HEK293 (cell line): ENCODE measurements around the gene BLZF1.

ENCODE experiments used
- CTCF ChIA-PET: fragments of 350-600 bp; formaldehyde crosslinking; extraction: SDS; loops from one replicate; lab custom pipeline; 2021; ENCODE audit warnings: antibody characterized with exemption; lab: Yijun Ruan, JAX
- POLR2A ChIA-PET: fragments of 300-600 bp; formaldehyde crosslinking; extraction: SDS; loops from one replicate; lab custom pipeline; 2020; ENCODE audit warnings: antibody characterized with exemption, inconsistent platforms; lab: Yijun Ruan, JAX
- H3K27ac ChIP-seq: fragments of 200-500 bp; sonication (Bioruptor generic); 2 replicates; pipeline ENCODE4 v1.5.1; 2014; ENCODE audit warnings: low read depth, low read length, control low read depth, inconsistent platforms; ENCODE audit errors: extremely low read depth
- H3K36me3 ChIP-seq, 2 experiments: fragments of 200-500 bp in 1 of 2; sonication (Bioruptor generic) in 1 of 2; 1 replicate in 1 of 2; 2 replicates in 1 of 2; pipeline ENCODE4 v1.5.1; 2014 to 2017; ENCODE audit warnings: inconsistent platforms in 2 of 2, low read length in 2 of 2; ENCODE audit not compliant: control insufficient read depth in 2 of 2, insufficient read depth in 1 of 2
- H3K4me1 ChIP-seq: fragments of 200-500 bp; sonication (Bioruptor generic); 2 replicates; pipeline ENCODE4 v1.5.1; 2014; ENCODE audit warnings: mild to moderate bottlenecking, low read length, inconsistent platforms; ENCODE audit not compliant: control insufficient read depth, insufficient read depth
- H3K4me3 ChIP-seq: 2 replicates; pipeline ENCODE4 v1.5.1; 2011; ENCODE audit warnings: low read depth, mild to moderate bottlenecking, control low read depth, low read length, moderate library complexity
- H3K9me3 ChIP-seq: fragments of 200-500 bp; sonication (Bioruptor generic); 2 replicates; pipeline ENCODE4 v1.5.1; 2014; ENCODE audit warnings: low read depth, low read length, inconsistent platforms; ENCODE audit not compliant: control insufficient read depth, insufficient read depth
- KLF10 ChIP-seq: fragments of 450-650 bp; IDR thresholded peaks from 2 replicates; pipeline ENCODE4 v1.5.1; 2018; ENCODE audit warnings: missing biosample characterization, mild to moderate bottlenecking, missing genetic modification characterization
- KLF16 ChIP-seq: fragments of 450-650 bp; formaldehyde crosslinking; IDR thresholded peaks from 2 replicates; pipeline ENCODE4 v1.5.1; 2017; ENCODE audit warnings: missing biosample characterization, missing genetic modification characterization
- PBX3 ChIP-seq: sonication (generic); formaldehyde crosslinking; IDR thresholded peaks from 2 replicates; pipeline ENCODE4 v1.8.1; 2022; ENCODE audit warnings: mild to moderate bottlenecking, moderate library complexity, missing genetic modification reagents
- PRDM2 ChIP-seq: fragments of 450-650 bp; formaldehyde crosslinking; IDR thresholded peaks from 2 replicates; pipeline ENCODE4 v1.5.1; 2016; ENCODE audit warnings: missing biosample characterization, missing genetic modification characterization, borderline replicate concordance
- SP3 ChIP-seq: fragments of 450-650 bp; formaldehyde crosslinking; IDR thresholded peaks from 2 replicates; pipeline ENCODE4 v1.5.1; 2016; ENCODE audit warnings: missing biosample characterization, missing genetic modification characterization
- TCF7L2 ChIP-seq: IDR thresholded peaks from 2 replicates; pipeline ENCODE4 v1.6.1; 2011; ENCODE audit warnings: low read depth, mild to moderate bottlenecking, inconsistent platforms, low read length, moderate library complexity, borderline replicate concordance
- TRIM28 ChIP-seq: IDR thresholded peaks from 2 replicates; pipeline ENCODE4 v1.6.1; 2011; ENCODE audit warnings: low read length, control low read depth, borderline replicate concordance
- ZFP41 ChIP-seq: fragments of 450-650 bp; formaldehyde crosslinking; IDR thresholded peaks from 2 replicates; pipeline ENCODE4 v1.5.1; 2016; ENCODE audit warnings: missing biosample characterization, missing genetic modification characterization, borderline replicate concordance
- ZNF169 ChIP-seq: fragments of 450-650 bp; formaldehyde crosslinking; IDR thresholded peaks from 2 replicates; pipeline ENCODE4 v1.5.1; 2016; ENCODE audit warnings: missing biosample characterization, missing genetic modification characterization
- ZNF221 ChIP-seq: fragments of 450-650 bp; formaldehyde crosslinking; IDR thresholded peaks from 2 replicates; pipeline ENCODE4 v1.5.1; 2017; ENCODE audit warnings: missing biosample characterization, missing genetic modification characterization, borderline replicate concordance
- ZNF23 ChIP-seq: fragments of 450-650 bp; formaldehyde crosslinking; IDR thresholded peaks from 2 replicates; pipeline ENCODE4 v1.5.1; 2016; ENCODE audit warnings: missing biosample characterization, missing genetic modification characterization, borderline replicate concordance
- ZNF311 ChIP-seq: fragments of 450-650 bp; formaldehyde crosslinking; IDR thresholded peaks from 2 replicates; pipeline ENCODE4 v1.5.1; 2017; ENCODE audit warnings: missing biosample characterization, missing genetic modification characterization, borderline replicate concordance
- ZNF433 ChIP-seq: fragments of 450-650 bp; formaldehyde crosslinking; IDR thresholded peaks from 2 replicates; pipeline ENCODE4 v1.5.1; 2016; ENCODE audit warnings: missing biosample characterization, missing genetic modification characterization, low read depth
- ZNF48 ChIP-seq: fragments of 450-650 bp; formaldehyde crosslinking; IDR thresholded peaks from 2 replicates; pipeline ENCODE4 v1.5.1; 2016; ENCODE audit warnings: missing biosample characterization, missing genetic modification characterization
- ZNF501 ChIP-seq: fragments of 450-650 bp; formaldehyde crosslinking; IDR thresholded peaks from 2 replicates; pipeline ENCODE4 v1.5.1; 2016; ENCODE audit warnings: missing biosample characterization, missing genetic modification characterization
- ZNF664 ChIP-seq: fragments of 450-650 bp; formaldehyde crosslinking; IDR thresholded peaks from 2 replicates; pipeline ENCODE4 v1.5.1; 2016; ENCODE audit warnings: missing biosample characterization, missing genetic modification characterization
- ZNF670 ChIP-seq: fragments of 450-650 bp; formaldehyde crosslinking; IDR thresholded peaks from 2 replicates; pipeline ENCODE4 v1.5.1; 2016; ENCODE audit warnings: missing biosample characterization, missing genetic modification characterization, low read depth
- ZNF704 ChIP-seq: fragments of 450-650 bp; formaldehyde crosslinking; IDR thresholded peaks from 2 replicates; pipeline ENCODE4 v1.5.1; 2016; ENCODE audit warnings: missing biosample characterization, missing genetic modification characterization
- ZNF76 ChIP-seq: fragments of 450-650 bp; formaldehyde crosslinking; IDR thresholded peaks from 2 replicates; pipeline ENCODE4; 2016; ENCODE audit warnings: low read depth, missing biosample characterization, missing genetic modification characterization, borderline replicate concordance
- ZNF792 ChIP-seq: fragments of 450-650 bp; formaldehyde crosslinking; IDR thresholded peaks from 2 replicates; pipeline ENCODE4 v1.5.1; 2016; ENCODE audit warnings: missing biosample characterization, missing genetic modification characterization
- ZSCAN23 ChIP-seq: fragments of 450-650 bp; formaldehyde crosslinking; IDR thresholded peaks from 2 replicates; pipeline ENCODE4 v1.5.1; 2016; ENCODE audit warnings: missing biosample characterization, missing genetic modification characterization
- ZXDB ChIP-seq: fragments of 450-650 bp; formaldehyde crosslinking; IDR thresholded peaks from 2 replicates; pipeline ENCODE4 v1.5.1; 2016; ENCODE audit warnings: missing biosample characterization, missing genetic modification characterization

Gene BLZF1

GRCh38 chr1:169371404-169371803 is 3.4 kb downstream of the BLZF1 start (continued):
- TF ChIP-seq ZSCAN23 (tag by site-specific recombination) (no peak), ZNF76 (tag by site-specific recombination) (no peak), ZNF311 (no peak), ZNF664 (no peak), ZNF501 (tag by site-specific recombination) (no peak), PRDM2 (tag by site-specific recombination) (no peak)

- Histone ChIP-seq H3K4me3 (no peak overlapping the region), H3K9me3 (no peaks in the 10 kb centered on the region), H3K36me3 (peaks cover 39 to 78% of the 10 kb centered on the region in 2 experiments), H3K4me1 (no peaks in the 10 kb centered on the region), H3K27ac (no peak overlapping the region)
- CTCF ChIA-PET: interaction anchor here (0.7 kb wide), 1 partner anchor 622 kb away, joined by 8 read pairs; no protein-coding TSS in a partner anchor
- TF ChIP-seq ZNF792: no peak
- no peak for TF ChIP-seq ZNF23 (tag by site-specific recombination)
- no peak for TF ChIP-seq ZNF48 (tag by site-specific recombination)
- TF ChIP-seq ZNF221 (tag by site-specific recombination): no peak
- no peak for TF ChIP-seq SP3 (tag by site-specific recombination)
- TF ChIP-seq ZNF433: no peak
- TF ChIP-seq ZNF169 (tag by site-specific recombination): no peak
- TF ChIP-seq ZNF664: no peak
- TF ChIP-seq TRIM28: no peak
- TF ChIP-seq TCF7L2: no peak
- TF ChIP-seq KLF16 (tag by site-specific recombination): no peak
- TF ChIP-seq ZXDB: no peak
- TF ChIP-seq ZNF670 (tag by site-specific recombination): no peak
- TF ChIP-seq ZFP41 (tag by site-specific recombination): no peak
- no peak for TF ChIP-seq PBX3
- TF ChIP-seq KLF10 (tag by site-specific recombination): no peak
- no peak for TF ChIP-seq ZNF704 (tag by site-specific recombination)
- POLR2A ChIA-PET: no interaction called here
These were observed 13.2 kb downstream of the BLZF1 start for GRCh38 chr1:169381162-169381561.
